ENCODE results near the gene MAP3K4.

MAP3K4 gene

DNA sequence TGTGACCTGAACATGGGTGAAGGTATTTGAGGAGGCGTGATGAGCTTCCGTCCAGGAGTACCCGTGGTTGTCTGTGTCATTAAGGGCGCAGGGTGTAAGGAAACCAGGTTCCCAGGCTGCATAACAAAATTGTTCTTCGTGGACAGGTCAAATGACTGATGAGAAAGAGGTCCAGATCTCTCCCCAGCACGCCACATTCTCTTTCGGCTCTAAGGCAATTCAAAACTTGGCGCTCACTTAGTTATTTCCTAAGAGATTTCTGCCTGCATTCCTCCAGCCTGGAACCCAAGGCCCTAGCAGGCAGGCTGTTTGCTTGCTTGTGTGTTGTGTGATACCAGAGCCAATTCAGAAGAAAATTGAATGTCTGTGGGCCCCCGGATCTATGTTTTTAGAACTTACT, 142.4 kb downstream of the MAP3K4 start:
- TF ChIP-seq POLR2A (IDR thresholded peaks at IDR 0.05; ENCODE audit: low read depth, low read length): no peak
- no peak for TF ChIP-seq POLR2AphosphoS5 (IDR thresholded peaks at IDR 0.05; ENCODE audit: low read depth, low read length)
- TF ChIP-seq TAF1 (IDR thresholded peaks at IDR 0.05; ENCODE audit: borderline replicate concordance, low read depth, low read length): no peak
- DNase-seq (ENCODE audit: insufficient read length): no peak
- no peak for FAIRE-seq

DNA sequence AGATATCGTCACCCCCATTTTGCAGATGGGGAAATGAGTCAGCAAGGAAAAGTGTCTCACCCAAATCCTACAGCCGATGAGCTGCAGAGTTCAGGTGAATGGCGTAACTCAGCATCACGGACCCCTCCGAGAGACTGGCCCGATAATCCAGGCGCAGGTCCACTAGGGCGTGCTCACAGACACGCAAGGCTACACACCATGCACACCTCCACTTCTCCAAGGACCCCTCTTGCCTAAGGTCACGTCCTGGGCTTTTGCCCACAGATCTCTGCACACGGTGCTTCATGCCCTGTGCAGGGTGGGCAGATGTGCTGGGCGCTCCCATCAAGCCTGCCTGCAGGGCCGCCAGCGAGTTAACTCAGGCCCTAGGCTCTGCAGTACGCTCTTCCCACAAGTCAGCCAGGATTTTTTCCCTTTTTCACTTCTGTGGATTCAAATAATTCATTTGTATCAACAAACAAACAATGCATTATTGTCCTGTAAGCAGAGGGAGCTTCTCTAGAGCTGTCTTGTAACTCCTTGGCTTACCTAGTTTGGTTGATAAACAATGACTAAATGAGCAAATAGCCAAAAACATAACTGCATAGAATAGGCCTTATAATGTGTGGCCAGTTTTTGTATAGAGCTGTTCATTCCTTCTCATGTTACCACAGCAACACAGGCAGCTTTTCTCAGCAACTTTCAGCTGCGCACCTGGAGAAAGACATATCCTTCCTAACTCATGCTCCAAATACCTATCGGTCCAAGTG, 143.2 kb downstream of the MAP3K4 start:
- DNase-seq (ENCODE audit: insufficient read length): no peak
- TF ChIP-seq POLR2A (IDR thresholded peaks at IDR 0.05; ENCODE audit: low read depth, low read length) (peak; percentile 31; the same call in 1 of the 2 replicates), POLR2AphosphoS5 (IDR thresholded peaks at IDR 0.05; ENCODE audit: low read depth, low read length) (peak; percentile 22; the same call in 1 of the 2 replicates), TAF1 (IDR thresholded peaks at IDR 0.05; ENCODE audit: borderline replicate concordance, low read depth, low read length) (no peak)
- FAIRE-seq: no peak

DNA sequence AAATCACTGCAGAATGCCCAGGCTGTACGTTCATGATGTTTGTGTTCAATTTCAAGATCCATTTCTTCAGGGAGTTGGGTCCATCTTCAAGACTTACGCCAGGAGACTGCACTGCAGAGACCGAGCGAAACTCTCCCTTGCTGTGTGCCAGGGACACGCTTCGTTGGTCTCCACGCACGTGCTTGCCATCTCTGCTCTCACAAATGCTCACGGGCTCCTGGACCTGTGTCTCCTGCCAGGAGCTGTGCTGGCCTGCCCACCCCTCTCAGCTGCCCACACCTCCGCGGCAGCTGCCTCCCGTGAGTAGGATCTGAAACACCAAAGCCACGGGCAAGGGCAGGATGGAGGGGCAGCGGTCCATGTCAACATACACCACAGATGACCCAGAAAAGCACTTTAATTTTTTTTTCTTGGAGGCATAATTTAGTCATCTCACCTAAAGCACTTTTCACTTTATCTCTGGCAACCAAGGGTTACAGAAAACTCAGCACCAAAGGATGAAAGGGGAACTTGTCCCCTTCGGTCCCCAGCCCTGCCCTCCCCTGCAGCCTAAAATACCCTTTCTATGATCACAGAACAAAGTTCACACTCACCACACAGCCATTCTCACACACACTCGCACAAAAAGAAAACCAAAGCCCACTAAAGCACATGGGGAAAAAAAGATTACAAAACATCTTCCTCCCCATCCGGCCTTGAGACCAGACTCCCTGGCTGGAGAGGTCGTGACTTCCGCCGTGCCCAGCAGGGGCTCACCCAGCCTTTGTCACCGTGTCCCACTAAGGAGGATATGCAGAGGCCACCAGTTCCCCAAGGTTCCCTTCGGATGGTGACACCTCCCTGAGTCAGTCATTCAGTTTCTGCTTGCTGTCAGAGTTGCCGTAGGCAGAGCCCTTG, 144.4 kb downstream of the MAP3K4 start:
- no peak for TF ChIP-seq TAF1 (IDR thresholded peaks at IDR 0.05; ENCODE audit: borderline replicate concordance, low read depth, low read length)
- TF ChIP-seq POLR2AphosphoS5 (IDR thresholded peaks at IDR 0.05; ENCODE audit: low read depth, low read length): peak; percentile 24; the same call in 1 of the 2 replicates
- FAIRE-seq (peak; percentile 65), DNase-seq (ENCODE audit: insufficient read length) (no peak)

DNA sequence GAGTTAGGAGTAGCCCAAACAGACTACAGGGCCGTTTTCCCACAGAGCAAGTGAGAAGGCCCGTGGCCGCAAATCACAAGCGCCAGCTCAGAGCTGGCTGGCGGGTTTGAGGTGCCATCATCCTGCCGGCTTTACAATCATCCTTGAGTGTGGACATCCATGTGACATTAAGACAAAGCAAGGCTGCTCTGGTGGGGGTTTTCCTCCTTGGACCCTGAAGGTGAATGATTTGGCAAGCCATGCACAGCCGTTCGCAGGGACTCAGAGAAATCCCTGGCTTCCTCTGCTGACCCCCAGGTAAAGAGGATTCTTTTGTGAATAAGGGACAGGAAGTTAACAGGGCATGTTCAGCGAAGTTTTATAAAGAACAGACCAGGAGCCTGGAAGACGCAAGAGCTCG, 145.1 kb downstream of the MAP3K4 start:
- no peak for DNase-seq (ENCODE audit: insufficient read length)
- TF ChIP-seq POLR2A (IDR thresholded peaks at IDR 0.05; ENCODE audit: low read depth, low read length): no peak
- TF ChIP-seq POLR2AphosphoS5 (IDR thresholded peaks at IDR 0.05; ENCODE audit: low read depth, low read length): no peak
- TF ChIP-seq TAF1 (IDR thresholded peaks at IDR 0.05; ENCODE audit: borderline replicate concordance, low read depth, low read length): no peak

DNA sequence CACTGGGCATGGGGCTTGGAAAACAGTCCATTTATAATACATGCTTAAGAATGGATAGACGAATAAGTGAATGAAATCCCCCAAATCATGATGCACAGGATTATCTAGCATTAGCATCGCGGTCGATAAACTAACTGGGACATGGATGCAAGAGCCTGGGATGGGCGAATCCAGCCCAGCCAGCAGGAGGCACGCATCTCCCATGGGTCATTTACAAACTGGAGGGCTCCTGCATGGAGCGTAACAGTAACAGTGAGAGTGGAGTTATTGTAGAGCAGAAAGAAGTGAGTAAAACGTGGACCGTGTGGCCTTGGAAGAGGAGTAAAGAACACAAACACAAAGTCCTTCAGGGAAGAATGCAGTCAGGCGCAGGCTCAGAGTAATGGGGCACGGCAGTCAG, 145.8 kb downstream of the MAP3K4 start:
- DNase-seq (ENCODE audit: insufficient read length): no peak
- FAIRE-seq: no peak
- no peak for TF ChIP-seq POLR2A (IDR thresholded peaks at IDR 0.05; ENCODE audit: low read depth, low read length)
- no peak for TF ChIP-seq TAF1 (IDR thresholded peaks at IDR 0.05; ENCODE audit: borderline replicate concordance, low read depth, low read length)
- TF ChIP-seq POLR2AphosphoS5 (IDR thresholded peaks at IDR 0.05; ENCODE audit: low read depth, low read length): no peak

More for the DNA sequence above, 145.1 kb downstream of the MAP3K4 start:
- peak; percentile 67 for FAIRE-seq

DNA sequence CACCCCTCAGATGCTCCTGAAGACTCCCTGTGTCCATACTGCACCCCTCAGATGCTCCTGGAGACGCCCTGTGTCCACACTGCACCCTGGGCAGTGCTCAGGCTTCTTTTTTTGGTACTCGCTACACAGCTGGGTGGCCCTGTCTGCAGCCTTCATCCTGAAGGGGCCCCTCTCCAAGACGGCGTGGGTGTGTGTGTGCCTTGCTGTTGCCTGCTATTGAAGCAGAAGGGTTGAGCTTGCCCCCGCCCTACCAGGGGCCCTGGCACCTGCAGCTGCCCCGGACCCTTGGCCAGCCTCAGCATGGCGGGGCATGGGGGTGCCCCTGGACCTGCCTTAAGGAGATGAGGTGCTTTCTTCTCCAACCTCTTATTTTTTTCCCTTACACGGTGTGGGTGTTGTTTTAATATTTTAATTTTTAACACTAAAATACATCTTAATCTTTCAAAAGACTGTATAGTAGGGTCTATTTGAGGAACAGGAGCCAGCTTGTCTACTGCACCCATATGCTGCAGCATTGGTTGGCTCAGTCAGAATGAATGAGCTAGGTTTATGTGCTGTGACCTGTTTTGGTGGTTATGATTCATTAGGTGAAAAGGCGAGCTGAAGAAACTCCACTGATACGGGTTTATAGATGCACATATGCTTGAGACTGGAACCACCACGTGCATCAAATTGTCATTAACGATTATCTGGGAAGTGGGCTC, 146.4 kb downstream of the MAP3K4 start:
- no peak for FAIRE-seq
- DNase-seq (ENCODE audit: insufficient read length): no peak
- TF ChIP-seq POLR2A (IDR thresholded peaks at IDR 0.05; ENCODE audit: low read depth, low read length) (no peak), TAF1 (IDR thresholded peaks at IDR 0.05; ENCODE audit: borderline replicate concordance, low read depth, low read length) (no peak)

DNA sequence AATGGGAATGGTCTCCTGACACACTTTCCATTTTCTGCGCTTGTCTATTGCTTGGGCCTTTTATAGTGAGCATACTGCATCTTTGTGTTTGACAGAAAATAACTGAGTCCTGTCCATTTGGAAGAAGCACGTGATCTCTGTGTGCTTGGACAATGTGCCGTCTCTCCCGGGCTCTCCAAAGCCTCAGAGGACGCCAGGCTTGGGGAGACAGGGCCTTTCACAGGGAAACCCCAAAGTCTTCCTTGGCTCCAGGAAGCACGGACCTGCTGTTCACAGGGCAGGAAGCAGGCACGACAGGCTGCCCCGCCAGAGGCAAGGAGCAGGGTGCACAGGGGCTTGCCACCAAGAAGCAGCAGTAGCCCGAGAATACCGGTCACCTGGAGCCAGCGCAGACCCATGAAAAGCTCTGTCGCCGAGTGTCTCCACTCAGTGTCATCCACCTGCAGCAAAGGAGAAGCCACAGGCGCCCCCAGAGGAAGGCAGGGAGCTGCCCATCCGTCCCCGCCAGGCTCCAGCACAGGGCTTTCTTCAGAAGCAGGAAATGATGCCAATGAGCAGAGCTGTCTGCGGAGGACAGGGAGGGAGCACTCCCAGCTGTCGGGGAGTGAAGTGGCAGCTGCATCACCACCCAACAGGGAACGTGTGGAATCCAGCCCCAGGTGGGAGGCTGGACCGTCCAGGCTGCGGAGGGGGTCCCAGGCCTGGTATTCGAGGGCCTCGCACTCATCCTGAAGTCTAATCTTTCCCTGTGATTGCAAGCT, 147.2 kb downstream of the MAP3K4 start:
- DNase-seq (ENCODE audit: insufficient read length) (no peak), FAIRE-seq (no peak)
- no peak for TF ChIP-seq TAF1 (IDR thresholded peaks at IDR 0.05; ENCODE audit: borderline replicate concordance, low read depth, low read length)
- no peak for TF ChIP-seq POLR2A (IDR thresholded peaks at IDR 0.05; ENCODE audit: low read depth, low read length)
- TF ChIP-seq POLR2AphosphoS5 (IDR thresholded peaks at IDR 0.05; ENCODE audit: low read depth, low read length): no peak

DNA sequence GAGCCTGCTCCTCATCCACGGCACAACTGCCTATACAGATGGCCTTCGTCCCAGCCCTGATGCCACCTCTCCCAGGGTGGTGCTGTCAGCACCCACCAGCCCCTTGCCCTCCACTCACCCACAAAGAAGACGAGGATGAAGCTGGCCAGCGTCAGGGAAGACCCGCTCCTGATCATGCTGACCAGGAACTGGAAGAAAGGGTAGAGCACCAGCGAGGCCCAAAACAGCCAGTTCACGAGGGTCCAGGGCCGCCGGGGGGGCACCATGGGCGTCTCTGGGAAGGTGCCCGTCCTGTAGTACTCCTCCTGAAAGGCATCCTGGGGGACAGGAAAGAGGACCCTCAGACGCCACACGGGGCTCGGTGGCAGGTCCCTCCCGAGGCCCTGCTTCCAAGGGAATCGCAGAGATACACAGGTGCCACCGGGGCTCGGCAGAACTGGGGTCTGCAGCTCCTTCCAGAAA, 147.8 kb downstream of the MAP3K4 start:
- DNase-seq (ENCODE audit: insufficient read length): no peak
- TF ChIP-seq POLR2A (IDR thresholded peaks at IDR 0.05; ENCODE audit: low read depth, low read length): no peak
- TF ChIP-seq TAF1 (IDR thresholded peaks at IDR 0.05; ENCODE audit: borderline replicate concordance, low read depth, low read length): no peak
- no peak for TF ChIP-seq POLR2AphosphoS5 (IDR thresholded peaks at IDR 0.05; ENCODE audit: low read depth, low read length)
- FAIRE-seq: no peak

DNA sequence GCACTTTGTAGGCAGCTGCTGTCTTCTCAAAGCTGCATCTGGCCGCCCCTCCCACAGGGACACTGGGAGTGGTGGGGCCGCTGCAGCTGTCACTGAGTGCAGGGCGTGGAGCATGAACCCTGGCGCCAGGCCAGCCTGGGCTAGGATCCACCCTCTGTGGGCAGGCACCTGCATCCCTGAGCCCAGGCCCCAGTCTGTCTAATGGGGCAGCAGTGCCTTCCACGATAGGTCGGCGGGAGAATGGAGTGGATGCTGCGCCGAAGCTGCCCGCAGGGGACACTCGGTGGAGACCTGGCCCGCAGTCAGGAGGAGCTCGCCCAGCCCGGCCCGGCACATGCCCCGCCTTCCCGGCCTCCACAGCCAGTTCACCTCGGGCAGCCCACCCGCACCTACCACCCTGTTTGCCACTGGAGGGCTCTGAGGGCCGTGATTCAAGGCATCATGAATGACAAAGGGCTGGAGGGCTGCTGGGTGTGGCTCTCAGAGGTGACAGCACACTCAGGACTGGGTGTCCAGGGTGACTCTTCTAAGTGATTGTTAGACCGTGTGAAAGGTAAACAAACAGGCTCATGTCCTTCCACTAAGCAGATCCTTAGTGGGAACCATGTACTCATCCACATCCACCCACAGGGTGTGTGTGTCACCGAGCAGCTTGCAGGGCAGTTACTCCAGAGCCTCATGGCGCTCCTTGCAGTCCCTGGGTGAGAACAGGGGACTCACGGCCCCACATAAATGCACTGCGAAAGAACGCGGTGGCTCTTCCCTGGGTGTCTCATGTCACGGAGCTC, 148.4 kb downstream of the MAP3K4 start:
- DNase-seq (ENCODE audit: insufficient read length) (no peak), FAIRE-seq (no peak)
- TF ChIP-seq TAF1 (IDR thresholded peaks at IDR 0.05; ENCODE audit: borderline replicate concordance, low read depth, low read length) (no peak), POLR2AphosphoS5 (IDR thresholded peaks at IDR 0.05; ENCODE audit: low read depth, low read length) (no peak), POLR2A (IDR thresholded peaks at IDR 0.05; ENCODE audit: low read depth, low read length) (no peak)

DNA sequence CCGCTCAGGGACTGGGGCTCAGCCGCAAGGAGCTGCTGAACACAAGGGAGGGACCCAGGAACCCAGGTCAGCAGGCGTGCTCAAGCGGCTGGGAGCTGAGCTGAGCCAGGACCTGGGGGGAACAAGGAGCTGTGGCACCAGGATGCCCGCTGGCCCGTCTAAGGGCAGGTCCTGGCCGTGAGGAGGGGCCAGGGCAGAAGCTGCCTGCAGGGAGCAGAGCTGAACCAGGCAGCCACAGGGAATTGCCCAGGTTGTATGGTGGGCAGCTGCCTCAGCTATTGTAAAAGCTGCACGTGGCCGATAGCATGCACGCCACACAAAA, 148.9 kb downstream of the MAP3K4 start:
- TF ChIP-seq POLR2AphosphoS5 (IDR thresholded peaks at IDR 0.05; ENCODE audit: low read depth, low read length): no peak
- no peak for TF ChIP-seq TAF1 (IDR thresholded peaks at IDR 0.05; ENCODE audit: borderline replicate concordance, low read depth, low read length)
- TF ChIP-seq POLR2A (IDR thresholded peaks at IDR 0.05; ENCODE audit: low read depth, low read length): no peak; the same call in 1 of the 2 replicates
- FAIRE-seq (no peak), DNase-seq (ENCODE audit: insufficient read length) (no peak)

Measured in GM12892 (cell line).